ENCODE measurements around the gene ACVRL1.

The ACVRL1 gene

DNA sequence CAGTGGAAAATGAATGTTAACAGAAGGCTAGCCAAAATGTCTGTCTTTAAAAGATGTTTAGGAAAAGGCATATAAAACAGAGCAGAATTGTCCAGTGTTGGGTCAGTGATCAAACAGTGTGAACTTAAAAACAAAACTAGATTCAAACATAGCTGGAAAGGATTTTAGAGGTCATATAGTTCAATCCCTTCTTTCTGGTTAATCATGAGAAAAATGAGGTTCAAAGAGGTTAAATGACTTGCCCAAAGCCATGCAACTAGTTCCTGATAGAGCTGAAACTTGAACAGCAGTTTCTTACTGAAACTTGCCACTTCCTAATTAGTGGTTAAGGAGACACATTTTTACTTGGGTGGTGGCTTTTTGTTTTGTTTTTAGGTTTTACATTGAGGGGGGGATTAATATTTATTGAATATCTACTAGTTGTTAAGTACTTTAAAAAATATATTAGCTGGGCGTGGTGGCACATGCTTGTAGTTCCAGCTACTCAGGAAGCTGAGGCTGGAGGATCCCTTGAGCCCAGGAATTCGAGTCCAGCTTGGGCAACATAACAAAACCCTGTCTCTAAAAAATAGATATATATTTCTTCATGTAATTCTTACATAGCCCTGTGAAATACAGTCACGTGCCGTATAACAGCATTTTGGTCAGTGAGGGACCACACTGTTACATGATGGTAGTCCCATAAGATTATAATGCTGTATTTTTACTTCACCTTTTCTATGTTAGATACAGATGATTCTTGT, 64.5 kb downstream of the ACVRL1 start:
- DNase-seq: no peak

DNA sequence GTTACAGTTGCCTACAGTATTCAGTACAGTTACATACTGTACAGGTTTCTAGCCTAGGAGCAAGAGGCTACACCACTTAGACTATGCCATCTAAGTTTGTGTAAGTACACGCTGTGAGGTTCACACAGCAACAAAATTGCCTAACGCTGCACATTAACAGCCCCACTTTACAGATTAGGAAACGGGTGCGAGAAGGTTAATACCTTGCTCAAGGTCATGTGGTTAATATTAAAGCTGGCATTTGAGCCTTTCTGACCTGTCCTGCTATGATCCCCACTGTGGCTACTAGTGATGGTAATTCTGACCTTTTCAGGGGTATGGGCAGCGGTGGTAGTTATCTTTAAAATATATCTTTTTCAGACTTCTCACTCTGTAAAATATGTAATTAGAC, 65.1 kb downstream of the ACVRL1 start:
- no peak for DNase-seq

DNA sequence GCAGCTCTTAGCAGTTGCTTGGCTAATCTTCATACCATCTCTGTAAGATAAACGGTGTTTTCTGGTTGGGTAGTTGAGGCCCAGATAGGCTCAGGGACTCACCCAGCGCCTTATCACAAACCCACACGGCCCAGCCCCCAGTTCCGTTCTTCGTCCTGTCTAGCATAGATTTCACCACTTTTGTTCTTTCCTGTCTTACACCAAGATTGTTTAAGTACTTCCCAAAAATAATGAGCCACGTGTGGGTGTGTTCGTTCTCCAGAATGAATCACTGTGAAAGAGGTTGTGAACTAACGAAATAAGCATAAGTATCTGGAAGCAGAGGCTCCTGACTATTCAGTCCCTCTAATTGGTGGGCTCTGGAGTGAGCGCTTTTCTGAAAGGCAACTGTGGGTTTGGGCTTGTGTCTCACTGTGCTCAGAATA, 65.6 kb downstream of the ACVRL1 start:
- DNase-seq: no peak

All from cerebellar nuclear complex (tissue), 1 donor.